HCT116 (cell line): ENCODE data around the gene SAMD10. TPM values are rescaled to one million over a fixed set of nuclear protein-coding genes. Genes with fewer than 3 reads are reported as not detected.

Experiments
- ATAC-seq: fragments of 200-7000 bp; cut with Tn5 transposase; 2 replicates; pipeline ENCODE4 v1.9.1; 2020; ENCODE audit warnings: mild to moderate bottlenecking, moderate library complexity
- BruUV-seq: library from RNA; stranded (reverse); fragments of 400-500 nt; replicated peaks from 2 replicates; lab custom pipeline; 2021; lab: Mats Ljungman, UMichigan
- CTCF ChIA-PET: fragments of 300-600 bp; sonication (Branson Sonifier 250); formaldehyde crosslinking; loops from one replicate; lab custom pipeline; 2021; ENCODE audit warnings: antibody characterized with exemption; lab: Charles Lee
- POLR2A ChIA-PET: fragments of 300-600, 350-600 bp; sonication (Branson Sonifier 250); formaldehyde crosslinking; loops from one replicate; lab custom pipeline; 2021; ENCODE audit warnings: antibody characterized with exemption; lab: Charles Lee
- RAD21 ChIA-PET, 2 experiments: fragments of 300-600 bp; sonication (Branson Sonifier 250); formaldehyde crosslinking; loops; one replicate each; lab custom pipeline; 2023; ENCODE audit warnings: low total read pairs in 2 of 2; ENCODE audit not compliant: uncharacterized antibody in 2 of 2, unreplicated experiment in 2 of 2, low non-redundant PET in 1 of 2; lab: Charles Lee
- DNase-seq: peaks from one replicate; pipeline ENCODE4 v3.0.0-alpha.2; 2010; ENCODE audit warnings: low read depth, low spot score
- H2AFZ ChIP-seq: fragments of 200-600 bp; shearing (Covaris generic), sonication (generic); 2 replicates; pipeline ENCODE4 v1.6.1; 2017; ENCODE audit warnings: low read depth, mixed run types, mixed read lengths, antibody characterized with exemption, low read length; ENCODE audit not compliant: poor library complexity, severe bottlenecking
- H3K27ac ChIP-seq: 2 replicates; pipeline ENCODE4 v1.5.1; 2012; ENCODE audit warnings: low read depth, low read length
- H3K27me3 ChIP-seq: fragments of 200-600 bp; sonication (generic); 2 replicates; pipeline ENCODE4 v1.6.1; 2016; ENCODE audit warnings: mixed run types, low read length, mixed read lengths; ENCODE audit not compliant: insufficient read depth
- H3K36me3 ChIP-seq, 2 experiments: fragments of 200-500 bp in 1 of 2; fragments of 200-600 bp in 1 of 2; sonication (Bioruptor generic) in 1 of 2; sonication (generic) in 1 of 2; 2 replicates each; pipeline versions ENCODE4 v1.5.1 to v1.6.1; 2014 to 2016; ENCODE audit warnings: low read length in 2 of 2, inconsistent platforms in 1 of 2, mixed read lengths in 1 of 2, mixed run types in 1 of 2; ENCODE audit not compliant: insufficient read depth in 2 of 2, control insufficient read depth in 1 of 2
- H3K4me1 ChIP-seq, 2 experiments: fragments of 200-600 bp in 1 of 2; sonication (generic) in 1 of 2; 2 replicates each; pipeline versions ENCODE4 v1.5.1 to v1.6.1; 2012 to 2017; ENCODE audit warnings: low read length in 2 of 2, inconsistent platforms in 1 of 2, mild to moderate bottlenecking in 1 of 2, mixed read lengths in 1 of 2, mixed run types in 1 of 2, moderate library complexity in 1 of 2; ENCODE audit not compliant: insufficient read depth in 2 of 2, control insufficient read depth in 1 of 2
- H3K4me2 ChIP-seq: fragments of 200-600 bp; sonication (generic); 2 replicates; pipeline ENCODE4 v1.6.1; 2017; ENCODE audit warnings: mixed run types, low read length, mixed read lengths
- H3K4me3 ChIP-seq, 2 experiments: fragments of 200-600 bp in 1 of 2; sonication (generic) in 1 of 2; replicated peaks in 1 of 2; 2 replicates each; pipeline ENCODE4 v1.5.1; 2011 to 2016; ENCODE audit warnings: low read length in 2 of 2, control low read depth in 1 of 2, low read depth in 1 of 2, mild to moderate bottlenecking in 1 of 2, mixed read lengths in 1 of 2, mixed run types in 1 of 2
- H3K79me2 ChIP-seq: fragments of 200-600 bp; sonication (generic); 2 replicates; pipeline ENCODE4 v1.6.1; 2017; ENCODE audit warnings: mild to moderate bottlenecking, mixed run types, low read length, moderate library complexity, mixed read lengths; ENCODE audit not compliant: insufficient read depth
- H3K9ac ChIP-seq: fragments of 200-600 bp; sonication (generic); 2 replicates; pipeline ENCODE4 v1.6.1; 2016; ENCODE audit warnings: low read length, mixed read lengths
- H3K9me2 ChIP-seq: fragments of 200-600 bp; sonication (generic), shearing (Covaris generic); 2 replicates; pipeline ENCODE4 v1.6.1; 2017; ENCODE audit warnings: mixed run types, mild to moderate bottlenecking, moderate library complexity; ENCODE audit not compliant: insufficient read depth
- H3K9me3 ChIP-seq, 2 experiments: fragments of 200-500 bp in 1 of 2; fragments of 200-600 bp in 1 of 2; sonication (Bioruptor generic) in 1 of 2; sonication (generic) in 1 of 2; 2 replicates each; pipeline ENCODE4 v1.6.1; 2014 to 2017; ENCODE audit warnings: low read length in 2 of 2, mixed read lengths in 2 of 2, inconsistent platforms in 1 of 2, low read depth in 1 of 2, mild to moderate bottlenecking in 1 of 2, mixed run types in 1 of 2, moderate library complexity in 1 of 2; ENCODE audit not compliant: control insufficient read depth in 1 of 2, insufficient read depth in 1 of 2
- H4K20me1 ChIP-seq: fragments of 200-600 bp; sonication (generic), shearing (Covaris generic); 2 replicates; pipeline ENCODE4 v1.6.1; 2017; ENCODE audit warnings: mixed run types, mild to moderate bottlenecking, moderate library complexity; ENCODE audit not compliant: insufficient read depth
- CBX3 ChIP-seq: IDR thresholded peaks from 2 replicates; pipeline ENCODE4 v1.6.1; 2012; ENCODE audit warnings: low read depth
- CEBPB ChIP-seq: IDR thresholded peaks from 2 replicates; pipeline ENCODE4 v1.6.1; 2012; ENCODE audit warnings: low read depth
- CTCF ChIP-seq, 3 experiments: fragments of 200-600 bp in 1 of 3; sonication (generic) in 1 of 3; IDR thresholded peaks in 2 of 3; conservative IDR thresholded peaks in 1 of 3; 2 replicates each; pipeline ENCODE4 v1.5.1; 2012 to 2017; ENCODE audit warnings: low read depth in 2 of 3, low read length in 2 of 3, antibody characterized with exemption in 1 of 3, borderline replicate concordance in 1 of 3, control low read depth in 1 of 3, mild to moderate bottlenecking in 1 of 3, mixed read lengths in 1 of 3, mixed run types in 1 of 3, moderate library complexity in 1 of 3; ENCODE audit not compliant: insufficient read depth in 1 of 3
- ELF1 ChIP-seq: IDR thresholded peaks from 2 replicates; pipeline ENCODE4 v1.6.1; 2012; ENCODE audit warnings: low read depth, borderline replicate concordance
- EZH2phosphoT487 ChIP-seq: fragments of 200-600 bp; IDR thresholded peaks from 2 replicates; pipeline ENCODE4 v1.6.1; 2018; ENCODE audit warnings: antibody characterized with exemption, borderline replicate concordance
- JUND ChIP-seq: IDR thresholded peaks from 2 replicates; pipeline ENCODE4 v1.6.1; 2012
- RAD21 ChIP-seq: IDR thresholded peaks from 2 replicates; pipeline ENCODE4 v1.6.1; 2012; ENCODE audit warnings: low read depth, mild to moderate bottlenecking
- SIN3A ChIP-seq: IDR thresholded peaks from 2 replicates; pipeline ENCODE4 v1.6.1; 2012; ENCODE audit warnings: low read depth
- SRF ChIP-seq: IDR thresholded peaks from 2 replicates; pipeline ENCODE4 v1.6.1; 2012; ENCODE audit warnings: low read depth
- ZFX ChIP-seq: fragments of 450-650 bp; IDR thresholded peaks from 2 replicates; pipeline ENCODE4 v1.6.1; 2017
- intact Hi-C: fragments of 100-400 bp; cut with micrococcal nuclease; formaldehyde crosslinking; loops from 2 replicates; pipeline ENCODE4 v1.10.0; 2022
- total RNA-seq: library from RNA; stranded (reverse); gene quantifications from one replicate; pipeline ENCODE4 v1.2.1, GENCODE V29; 2021; ENCODE audit not compliant: unreplicated experiment
- TF ChIP-seq, protein P1 (sequence below): IDR thresholded peaks from 2 replicates; pipeline ENCODE4 v1.6.1; 2012
- TF ChIP-seq, protein P2 (sequence below): IDR thresholded peaks from 2 replicates; pipeline ENCODE4 v1.6.1; 2011; ENCODE audit warnings: mild to moderate bottlenecking, low read length, moderate library complexity; ENCODE audit not compliant: insufficient replicate concordance; ENCODE audit errors: extremely low read depth

Gene SAMD10
- total RNA-seq, 1 experiment from 2014 or later = 4.2 TPM

GRCh38 chr20:63946986-63947637 is 32.3 kb downstream of the SAMD10 start (continued):
- TF ChIP-seq RAD21 = no peak
- TF ChIP-seq SIN3A = no peak
- no peak for TF ChIP-seq CEBPB
- TF ChIP-seq ELF1 = no peak
- TF ChIP-seq, all 23 proteins: peak for 0

DNA sequence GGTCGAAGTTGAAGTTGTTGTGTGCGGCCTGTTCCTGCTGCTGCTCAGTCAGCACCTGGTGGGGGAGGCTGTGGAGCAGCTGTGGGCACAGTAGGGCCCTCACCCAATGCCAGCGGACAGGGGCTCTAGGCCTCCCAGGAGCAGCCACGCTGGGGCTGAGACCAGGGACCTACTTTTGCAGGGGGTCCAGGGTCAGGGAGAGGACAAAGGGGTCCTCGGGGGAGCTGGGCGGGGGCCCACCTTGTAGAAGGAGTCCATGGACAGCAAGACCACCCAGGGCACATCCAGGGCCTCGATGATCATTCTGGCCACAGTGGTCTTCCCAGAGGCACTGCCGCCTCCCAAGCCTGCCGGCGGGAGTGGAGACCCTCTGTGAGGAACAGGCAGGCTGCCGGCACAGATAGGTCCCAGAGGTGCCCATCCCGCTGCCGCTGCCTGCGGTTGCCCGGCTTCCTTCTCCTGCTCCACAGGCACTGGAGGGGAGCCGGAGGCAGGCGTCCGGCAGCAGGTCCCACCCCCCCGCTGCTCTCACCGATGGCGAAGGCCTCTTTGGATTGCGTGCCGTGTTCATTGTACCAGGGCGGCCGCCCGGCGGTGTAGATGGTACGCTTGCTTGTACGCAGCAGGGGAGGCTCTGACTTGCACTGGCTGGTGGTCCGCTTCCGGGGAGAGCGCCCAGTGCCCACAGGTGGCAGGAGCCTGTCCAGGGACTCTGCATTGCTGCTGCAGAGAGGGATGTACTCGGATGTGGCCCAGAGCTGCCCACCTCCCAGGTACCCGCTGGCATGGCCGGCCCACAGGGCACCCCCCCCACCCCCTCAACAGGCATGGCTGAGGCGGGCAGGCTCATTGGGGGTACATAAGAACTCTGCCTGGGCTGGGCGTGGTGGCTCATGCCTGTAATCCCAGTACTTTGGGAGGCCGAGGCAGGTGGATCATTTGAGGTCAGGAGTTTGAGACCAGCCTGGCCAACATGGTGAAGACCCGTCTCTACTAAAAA is 33.2 kb downstream of the SAMD10 start:
- no peaks in the 10 kb centered on the region for H3K9me3 ChIP-seq
- BruUV-seq = no TSS peak
- no peak for ATAC-seq
- no peak for TF ChIP-seq JUND
- TF ChIP-seq CBX3 = no peak
- TF ChIP-seq, protein P1, sequence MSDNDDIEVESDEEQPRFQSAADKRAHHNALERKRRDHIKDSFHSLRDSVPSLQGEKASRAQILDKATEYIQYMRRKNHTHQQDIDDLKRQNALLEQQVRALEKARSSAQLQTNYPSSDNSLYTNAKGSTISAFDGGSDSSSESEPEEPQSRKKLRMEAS = no peak
- TF ChIP-seq SIN3A = no peak
- TF ChIP-seq, protein P2, sequence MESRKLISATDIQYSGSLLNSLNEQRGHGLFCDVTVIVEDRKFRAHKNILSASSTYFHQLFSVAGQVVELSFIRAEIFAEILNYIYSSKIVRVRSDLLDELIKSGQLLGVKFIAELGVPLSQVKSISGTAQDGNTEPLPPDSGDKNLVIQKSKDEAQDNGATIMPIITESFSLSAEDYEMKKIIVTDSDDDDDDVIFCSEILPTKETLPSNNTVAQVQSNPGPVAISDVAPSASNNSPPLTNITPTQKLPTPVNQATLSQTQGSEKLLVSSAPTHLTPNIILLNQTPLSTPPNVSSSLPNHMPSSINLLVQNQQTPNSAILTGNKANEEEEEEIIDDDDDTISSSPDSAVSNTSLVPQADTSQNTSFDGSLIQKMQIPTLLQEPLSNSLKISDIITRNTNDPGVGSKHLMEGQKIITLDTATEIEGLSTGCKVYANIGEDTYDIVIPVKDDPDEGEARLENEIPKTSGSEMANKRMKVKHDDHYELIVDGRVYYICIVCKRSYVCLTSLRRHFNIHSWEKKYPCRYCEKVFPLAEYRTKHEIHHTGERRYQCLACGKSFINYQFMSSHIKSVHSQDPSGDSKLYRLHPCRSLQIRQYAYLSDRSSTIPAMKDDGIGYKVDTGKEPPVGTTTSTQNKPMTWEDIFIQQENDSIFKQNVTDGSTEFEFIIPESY = no peak
- TF ChIP-seq ZFX = no peak
- no peak for TF ChIP-seq EZH2phosphoT487
- no peak for TF ChIP-seq ELF1
- TF ChIP-seq CTCF (IDR thresholded peaks at IDR 0.05 in 2 of 3, conservative IDR thresholded peaks at IDR 0.05 in 1 of 3; ENCODE audit: borderline replicate concordance in 1 of 3, insufficient read depth in 1 of 3, low read depth in 2 of 3, low read length in 2 of 3) = no peak
- no peak for TF ChIP-seq SRF
- TF ChIP-seq RAD21 = no peak
- TF ChIP-seq, all 23 proteins: peak for 0
- Histone ChIP-seq H4K20me1 (no peaks in the 10 kb centered on the region; the same call in 1 of the 2 replicates), H3K27ac (no peak overlapping the region), H3K4me2 (no peak overlapping the region), H3K27me3 (no peaks in the 10 kb centered on the region), H3K9me2 (no peaks in the 10 kb centered on the region), H2AFZ (no peak overlapping the region), H3K4me1 (peaks cover 11 to 29% of the 10 kb centered on the region in 2 experiments; a peak in 3 of 4 replicates), H3K36me3 (peaks cover 16 to 29% of the 10 kb centered on the region in 2 experiments; a peak in 2 of 4 replicates), H3K79me2 (peaks cover 61% of the 10 kb centered on the region), H3K9ac (no peak overlapping the region), H3K4me3 (no peak overlapping the region)
- CTCF ChIA-PET = no interaction called here
- no peak for DNase-seq
- intact Hi-C loops = no loop called here
- POLR2A ChIA-PET = no interaction called here
- RAD21 ChIA-PET = no interaction called here
